ENCODE measurements around the gene CDK5RAP2.

Gene CDK5RAP2

GRCh38 chr9:120621941-120622340, 42.0 kb upstream of the CDK5RAP2 start:
- TF ChIP-seq, protein P1, sequence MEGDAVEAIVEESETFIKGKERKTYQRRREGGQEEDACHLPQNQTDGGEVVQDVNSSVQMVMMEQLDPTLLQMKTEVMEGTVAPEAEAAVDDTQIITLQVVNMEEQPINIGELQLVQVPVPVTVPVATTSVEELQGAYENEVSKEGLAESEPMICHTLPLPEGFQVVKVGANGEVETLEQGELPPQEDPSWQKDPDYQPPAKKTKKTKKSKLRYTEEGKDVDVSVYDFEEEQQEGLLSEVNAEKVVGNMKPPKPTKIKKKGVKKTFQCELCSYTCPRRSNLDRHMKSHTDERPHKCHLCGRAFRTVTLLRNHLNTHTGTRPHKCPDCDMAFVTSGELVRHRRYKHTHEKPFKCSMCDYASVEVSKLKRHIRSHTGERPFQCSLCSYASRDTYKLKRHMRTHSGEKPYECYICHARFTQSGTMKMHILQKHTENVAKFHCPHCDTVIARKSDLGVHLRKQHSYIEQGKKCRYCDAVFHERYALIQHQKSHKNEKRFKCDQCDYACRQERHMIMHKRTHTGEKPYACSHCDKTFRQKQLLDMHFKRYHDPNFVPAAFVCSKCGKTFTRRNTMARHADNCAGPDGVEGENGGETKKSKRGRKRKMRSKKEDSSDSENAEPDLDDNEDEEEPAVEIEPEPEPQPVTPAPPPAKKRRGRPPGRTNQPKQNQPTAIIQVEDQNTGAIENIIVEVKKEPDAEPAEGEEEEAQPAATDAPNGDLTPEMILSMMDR (IDR thresholded peaks at IDR 0.05; ENCODE audit: borderline replicate concordance, insufficient read depth, low read depth, low read length) = no peak
- H3K4me3 ChIP-seq (ENCODE audit: low read depth, low read length) = no peak overlapping the region

DNA sequence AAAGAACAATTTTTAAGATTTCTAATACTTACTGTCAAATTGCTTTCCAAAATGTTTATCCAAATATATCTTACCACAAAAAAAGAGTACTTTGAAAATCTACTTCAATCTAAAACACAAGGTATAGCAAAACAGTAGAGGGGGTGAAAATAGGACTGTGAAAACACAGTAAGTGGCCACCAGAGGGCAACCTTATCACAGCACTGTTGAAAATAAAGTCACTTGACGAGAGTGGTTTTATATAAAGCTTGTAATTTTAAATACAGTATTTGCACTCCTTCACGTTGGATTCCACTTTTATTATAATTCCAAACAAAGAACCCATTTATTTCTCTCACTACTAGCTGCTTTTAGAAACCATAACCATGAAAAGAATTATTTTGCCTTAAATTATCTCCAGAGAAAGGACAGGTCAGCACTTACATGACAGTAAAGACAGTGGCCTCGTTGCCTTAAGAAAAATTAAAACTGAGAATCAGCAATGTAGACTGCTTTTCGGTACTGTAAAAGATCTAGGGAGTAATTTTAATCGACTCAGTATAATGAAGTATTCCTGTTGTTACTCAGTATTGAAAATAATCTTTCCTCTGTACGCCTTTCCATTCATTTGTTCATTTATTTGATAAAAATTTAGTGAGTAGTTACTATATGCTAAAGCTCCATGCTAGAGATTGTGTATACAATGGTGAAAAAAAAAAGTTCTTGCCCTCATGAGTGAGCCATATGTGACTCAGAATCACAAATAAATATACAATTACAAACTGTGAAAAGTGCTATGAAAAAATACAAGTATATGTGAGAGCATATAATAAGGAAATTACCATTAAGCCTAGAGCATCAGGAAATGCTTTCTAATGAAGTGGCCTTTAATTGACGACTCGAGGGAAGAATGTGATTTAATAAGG, 40.0 kb upstream of the CDK5RAP2 start:
- no peak overlapping the region for H3K4me3 ChIP-seq (ENCODE audit: low read depth, low read length)
- TF ChIP-seq, protein P1 (IDR thresholded peaks at IDR 0.05; ENCODE audit: borderline replicate concordance, insufficient read depth, low read depth, low read length) = peak; percentile 57; the same call in 1 of the 2 replicates

DNA sequence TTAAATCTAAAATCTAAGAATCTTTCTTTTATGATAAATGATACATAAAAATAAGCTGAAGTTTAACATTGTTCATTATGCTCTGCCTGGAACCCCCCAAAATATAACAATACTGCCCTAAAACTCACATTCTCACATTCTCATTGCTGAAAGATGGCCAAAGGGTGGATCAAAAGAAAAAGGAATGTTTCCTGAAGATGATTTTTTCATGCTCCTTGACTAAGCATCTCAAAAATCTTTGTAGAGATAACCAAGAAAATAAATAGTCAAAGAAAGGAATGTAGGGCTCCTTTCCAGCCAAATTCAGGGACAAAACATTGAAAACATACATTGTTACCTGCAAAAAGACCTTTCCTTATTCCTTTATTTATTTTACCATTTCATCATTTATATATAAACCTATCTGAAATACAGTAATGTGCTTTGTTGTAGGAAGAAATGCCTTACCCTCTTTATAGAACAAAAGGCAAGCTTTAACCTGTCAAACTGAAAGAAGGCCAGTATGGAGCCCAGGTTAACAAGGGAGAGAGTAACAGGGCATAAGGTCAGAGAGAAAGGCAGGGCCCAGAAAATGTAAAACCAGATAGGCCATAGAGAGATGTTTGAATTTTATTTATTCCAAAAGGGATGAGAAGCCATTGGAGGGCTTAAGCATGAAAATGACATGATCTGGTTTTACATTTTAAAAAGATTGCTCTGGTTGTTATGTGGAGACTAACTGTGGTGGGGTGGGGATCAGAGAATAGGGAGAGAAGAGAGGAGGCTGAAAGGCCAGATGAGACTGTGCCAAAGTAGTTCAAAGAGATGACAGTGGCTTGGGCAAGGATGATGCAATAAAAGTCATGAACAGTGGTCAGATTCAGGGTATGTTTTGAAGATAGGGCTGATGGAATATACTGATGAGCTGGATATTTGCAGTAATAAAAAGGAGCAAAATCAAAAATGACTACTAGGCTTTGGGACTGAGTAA, 37.3 kb upstream of the CDK5RAP2 start:
- TF ChIP-seq, protein P1 (IDR thresholded peaks at IDR 0.05; ENCODE audit: borderline replicate concordance, insufficient read depth, low read depth, low read length) = no peak
- H3K4me3 ChIP-seq (ENCODE audit: low read depth, low read length) = no peak overlapping the region

GRCh38 chr9:120612218-120612617, 32.3 kb upstream of the CDK5RAP2 start:
- TF ChIP-seq, protein P1 (IDR thresholded peaks at IDR 0.05; ENCODE audit: borderline replicate concordance, insufficient read depth, low read depth, low read length) = no peak
- H3K4me3 ChIP-seq (ENCODE audit: low read depth, low read length) = no peak overlapping the region

DNA sequence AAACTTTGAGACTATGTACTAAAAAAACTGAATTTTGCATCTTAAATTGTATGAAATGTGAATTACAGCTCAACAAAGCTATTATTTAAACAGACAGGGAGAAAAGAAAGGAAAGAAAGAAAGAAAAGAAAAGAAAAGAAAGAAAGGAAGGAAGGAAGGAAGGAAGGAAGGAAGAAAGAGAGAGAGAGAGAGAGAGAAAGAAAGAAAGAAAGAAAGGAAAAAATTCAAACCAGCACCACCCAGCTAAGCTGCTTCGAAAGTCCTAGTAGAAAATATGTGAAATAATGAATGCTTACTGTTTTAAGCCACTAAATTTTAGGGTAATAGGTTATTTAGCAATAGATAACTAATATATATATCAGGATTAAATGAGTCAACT, 31.7 kb upstream of the CDK5RAP2 start:
- no peak overlapping the region for H3K4me3 ChIP-seq (ENCODE audit: low read depth, low read length)
- TF ChIP-seq, protein P1 (IDR thresholded peaks at IDR 0.05; ENCODE audit: borderline replicate concordance, insufficient read depth, low read depth, low read length) = no peak

GRCh38 chr9:120610975-120611689, 31.2 kb upstream of the CDK5RAP2 start:
- no peak overlapping the region for H3K4me3 ChIP-seq (ENCODE audit: low read depth, low read length)
- TF ChIP-seq, protein P1 (IDR thresholded peaks at IDR 0.05; ENCODE audit: borderline replicate concordance, insufficient read depth, low read depth, low read length) = no peak
